HG02885 (cell line): Measurements from ENCODE around the gene CRY1.
"Not testable (repeated sequence)": the region's sequence is repeated elsewhere in the genome, so short reads cannot be mapped to it uniquely, and the experiment has no call there.

Source experiments
- ATAC-seq: cut with Tn5 transposase; IDR thresholded peaks from one replicate; pipeline ENCODE4 v1.9.1; 2021; ENCODE audit warnings: mild to moderate bottlenecking; ENCODE audit not compliant: unreplicated experiment, poor library complexity

CRY1 gene

DNA sequence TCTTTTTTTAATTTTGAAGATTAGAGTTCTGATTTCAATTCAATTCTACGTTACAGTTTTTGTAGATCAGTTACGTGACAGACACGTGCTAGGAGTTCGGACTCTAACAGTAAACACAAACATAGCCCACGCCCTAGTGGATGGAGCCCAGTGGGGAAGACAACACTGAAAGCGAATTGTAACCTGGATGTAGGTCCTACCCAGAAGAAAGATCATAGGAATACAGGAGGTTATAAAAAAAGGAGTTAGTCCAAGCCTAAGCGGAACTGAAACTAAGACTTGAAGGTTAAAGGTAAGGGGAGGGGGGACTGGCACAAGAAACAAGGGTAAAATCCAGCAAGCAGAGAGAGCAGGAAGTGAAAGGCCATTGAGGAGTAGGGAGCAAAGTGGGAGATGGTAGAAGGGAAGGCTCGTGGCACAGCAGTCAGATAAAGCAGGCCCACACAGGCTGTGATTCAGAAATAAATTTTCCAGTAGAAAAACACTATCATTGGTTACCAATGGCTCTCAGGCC is 15.7 kb upstream of the CRY1 start:
- ATAC-seq = no peak

DNA sequence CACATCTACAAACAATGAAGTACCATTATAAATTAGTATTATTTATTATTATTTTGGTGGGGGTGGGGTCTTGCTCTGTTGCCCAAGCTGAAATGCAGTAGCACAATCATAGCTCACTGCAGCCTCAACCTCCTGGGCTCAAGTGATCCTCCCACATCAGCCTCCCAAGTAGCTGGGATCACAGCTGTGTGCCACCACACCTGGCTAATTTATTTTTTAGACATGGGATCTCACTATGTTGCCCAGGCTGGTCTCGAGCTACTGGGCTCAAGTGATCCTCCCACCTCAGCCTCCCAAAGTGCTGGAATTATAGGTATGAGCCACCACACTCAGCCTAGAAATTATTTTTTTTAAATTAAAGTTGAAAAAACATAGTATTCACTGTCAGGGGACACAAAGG is 15.0 kb upstream of the CRY1 start:
- not testable (repeated sequence) for ATAC-seq

DNA sequence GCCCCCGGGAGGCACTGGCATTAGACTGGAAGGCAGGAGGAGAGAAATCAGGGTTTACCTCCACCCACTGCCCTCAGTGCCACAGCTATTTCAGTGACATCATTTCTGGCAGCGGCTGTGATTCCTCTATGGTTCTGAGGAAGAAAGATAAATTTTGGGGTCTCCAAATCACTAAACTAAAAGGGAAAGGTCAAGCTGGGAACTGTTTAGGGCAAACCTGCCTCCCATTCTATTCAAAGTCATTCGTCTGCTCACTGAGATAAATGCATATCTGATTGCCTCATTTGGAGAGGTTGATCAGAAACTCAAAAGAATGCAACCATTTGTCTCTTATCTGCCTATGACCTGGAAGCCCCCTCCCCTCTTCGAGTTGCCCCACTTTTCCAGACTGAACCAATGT is 14.0 kb upstream of the CRY1 start:
- ATAC-seq = no peak

DNA sequence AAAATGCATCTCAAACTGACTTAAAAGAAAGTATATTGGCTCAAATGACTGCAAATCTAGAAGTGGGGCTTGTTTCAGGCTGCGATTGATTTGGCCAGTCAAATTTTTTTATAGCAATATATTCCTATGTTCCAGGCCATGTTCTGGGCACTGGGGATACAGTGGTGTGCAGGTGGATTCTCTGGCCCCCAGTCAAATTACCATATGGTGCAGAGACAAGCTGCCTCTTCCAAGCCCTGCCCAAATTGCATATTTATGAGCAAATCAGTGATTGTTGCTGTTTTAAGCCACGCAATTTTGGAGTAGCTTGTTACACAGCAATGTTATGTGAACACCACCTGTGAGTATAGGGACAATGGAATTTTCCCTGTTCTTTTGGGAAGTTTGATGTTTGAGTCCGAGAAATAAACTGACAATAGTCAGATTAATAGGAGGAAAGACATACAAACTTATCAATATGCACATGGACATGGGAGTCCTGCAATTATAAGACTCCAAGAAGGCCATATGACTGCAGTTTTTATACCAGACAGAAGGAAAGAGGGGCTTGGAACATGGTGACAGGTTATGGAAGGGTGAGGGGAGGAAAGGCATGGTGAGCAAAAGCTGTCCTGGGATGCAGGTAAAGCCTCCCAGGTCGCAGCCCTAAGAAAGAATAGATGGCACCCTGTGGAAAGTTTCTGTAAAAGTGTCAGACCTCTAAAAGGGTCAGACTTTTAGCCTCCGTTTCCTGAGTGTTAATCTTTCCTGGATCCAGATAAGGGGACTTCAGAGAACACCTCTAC is 13.1 kb upstream of the CRY1 start:
- no peak for ATAC-seq

DNA sequence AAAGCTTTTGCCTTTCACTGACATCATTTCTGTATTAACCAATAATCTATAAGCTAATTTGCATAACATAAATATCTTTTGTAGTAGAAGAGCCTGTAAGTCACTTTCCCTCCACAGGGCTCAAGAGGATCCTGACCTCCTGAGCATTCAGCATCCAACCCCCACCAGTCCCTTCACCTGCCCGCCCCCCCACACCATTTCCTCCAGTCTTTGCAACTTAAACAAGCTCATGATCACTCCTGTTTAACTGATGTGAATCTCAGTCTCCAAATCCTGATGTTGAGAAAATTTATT is 12.0 kb upstream of the CRY1 start:
- no peak for ATAC-seq

DNA sequence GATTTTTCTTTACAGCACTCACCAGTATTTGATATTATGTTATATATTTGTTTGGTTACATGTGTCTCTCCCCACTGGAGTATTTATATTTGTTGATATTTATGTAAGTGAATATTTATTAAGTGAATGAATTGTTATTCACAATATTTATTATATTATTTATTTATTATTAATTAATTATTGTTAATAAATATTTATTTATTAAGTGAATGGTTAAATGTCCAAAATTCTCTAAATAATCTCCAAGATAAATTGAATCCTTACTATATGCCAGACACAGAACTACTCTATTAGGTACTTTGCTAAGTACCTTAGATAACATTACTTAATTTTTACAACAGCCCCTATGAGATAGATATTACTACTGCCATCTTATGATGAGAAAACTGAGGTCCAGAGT is 10.2 kb upstream of the CRY1 start:
- no peak for ATAC-seq

DNA sequence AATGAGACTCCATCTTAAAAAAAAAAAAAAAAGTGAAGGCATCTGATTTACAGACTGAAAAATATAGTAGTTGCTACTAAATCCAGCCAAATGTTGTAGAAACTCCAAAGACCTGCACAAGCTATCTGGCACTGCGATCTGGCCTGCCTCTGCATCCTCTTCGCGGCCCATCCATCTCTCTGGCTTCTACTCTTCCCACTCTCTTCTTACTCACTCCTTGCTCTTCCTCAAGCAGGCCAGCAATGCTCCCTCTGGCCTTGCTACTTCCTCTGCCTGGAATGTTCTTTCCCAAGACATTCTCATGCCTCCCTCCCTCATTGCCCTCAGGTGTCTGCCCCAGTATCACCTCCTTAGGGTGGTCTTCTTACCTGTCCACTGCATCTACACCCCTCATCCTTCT is 9.7 kb upstream of the CRY1 start:
- ATAC-seq = no peak

DNA sequence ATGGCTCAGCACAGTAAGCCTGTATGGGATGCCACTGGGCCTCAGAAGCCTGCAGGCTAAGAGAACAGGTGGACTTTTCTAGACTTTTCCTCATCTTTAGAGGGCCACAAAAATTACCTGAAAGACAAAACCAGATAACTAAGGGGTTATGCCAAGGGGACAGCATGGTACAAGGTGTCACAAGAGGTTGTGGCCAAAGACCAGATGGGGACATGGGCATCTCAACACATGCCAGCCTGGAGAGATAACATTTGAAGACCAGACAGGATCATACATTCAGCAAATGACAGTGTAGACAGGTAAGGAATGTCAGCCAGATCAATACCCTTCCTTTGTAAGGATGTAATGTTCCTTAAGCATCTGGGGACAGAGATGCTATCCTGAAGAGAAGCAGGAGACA is 8.9 kb upstream of the CRY1 start:
- ATAC-seq = no peak

DNA sequence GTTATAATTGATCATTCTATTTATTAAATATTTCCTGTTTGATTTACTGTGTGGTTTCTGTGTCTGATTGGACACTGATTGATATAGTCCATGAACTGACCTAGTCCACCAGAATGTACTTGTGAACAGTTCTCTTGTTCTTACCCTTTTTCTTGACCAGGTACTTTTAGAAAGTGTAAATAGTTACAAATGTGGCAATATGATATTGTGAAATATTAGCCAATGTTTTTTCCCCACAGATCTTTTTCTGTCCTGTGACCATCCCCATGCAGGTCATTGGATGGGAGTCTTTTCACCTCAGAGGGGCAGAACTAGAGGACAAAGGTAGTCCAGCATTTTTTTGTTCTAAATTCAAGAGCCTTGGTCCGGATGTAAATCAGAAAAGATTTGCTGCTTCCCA is 8.3 kb upstream of the CRY1 start:
- no peak for ATAC-seq

DNA sequence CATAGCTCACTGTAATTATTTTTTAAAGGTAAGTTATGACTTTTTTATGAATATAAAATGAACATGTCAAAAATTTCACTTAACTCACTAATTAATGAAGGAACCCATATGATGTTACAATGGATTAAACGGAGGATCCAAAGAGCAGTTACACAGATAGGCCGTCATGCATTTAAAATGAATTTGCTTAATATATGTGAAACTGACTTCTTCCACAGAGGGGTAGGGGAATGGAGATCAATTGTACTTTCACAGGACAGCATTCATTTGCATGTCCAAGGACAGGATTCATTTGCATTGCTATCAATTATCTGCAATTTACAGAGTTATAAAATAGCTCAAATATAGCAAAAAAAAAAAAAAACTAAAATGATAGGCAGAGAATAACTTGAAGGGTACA is 6.6 kb upstream of the CRY1 start:
- no peak for ATAC-seq

DNA sequence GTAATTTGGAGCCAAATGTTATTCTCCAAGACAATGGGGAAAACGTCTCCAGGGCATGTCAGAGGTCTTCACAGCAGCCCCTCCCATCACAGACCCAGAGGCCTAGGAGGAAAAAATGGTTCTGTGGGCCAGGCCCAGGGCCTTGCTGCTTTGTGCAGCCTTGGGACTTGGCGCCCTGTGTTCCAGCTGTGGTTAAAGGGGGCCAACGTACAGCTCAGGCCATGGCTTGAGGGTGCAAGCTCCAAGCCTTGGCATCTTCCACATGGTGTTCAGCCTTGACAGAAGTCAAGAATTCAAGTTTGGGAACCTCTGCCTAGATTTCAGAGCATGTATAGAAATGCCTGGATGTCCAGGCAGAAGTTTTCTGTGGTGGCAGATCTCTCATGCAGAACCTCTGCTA is 3.2 kb upstream of the CRY1 start:
- no peak for ATAC-seq

DNA sequence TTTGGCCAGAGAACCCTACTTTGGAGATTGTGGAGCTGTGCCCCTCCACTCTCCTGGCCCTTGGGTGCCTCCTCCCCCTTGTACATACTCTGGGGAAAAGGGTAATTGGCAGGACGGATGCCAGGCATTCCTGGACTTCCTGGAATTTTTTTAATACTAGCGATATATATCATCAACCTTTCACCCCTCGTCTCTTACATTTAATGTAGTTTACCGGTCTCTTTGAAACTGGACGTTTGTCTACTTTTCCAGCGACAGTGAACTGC is 767 bp upstream of the CRY1 start:
- ATAC-seq = no peak

DNA sequence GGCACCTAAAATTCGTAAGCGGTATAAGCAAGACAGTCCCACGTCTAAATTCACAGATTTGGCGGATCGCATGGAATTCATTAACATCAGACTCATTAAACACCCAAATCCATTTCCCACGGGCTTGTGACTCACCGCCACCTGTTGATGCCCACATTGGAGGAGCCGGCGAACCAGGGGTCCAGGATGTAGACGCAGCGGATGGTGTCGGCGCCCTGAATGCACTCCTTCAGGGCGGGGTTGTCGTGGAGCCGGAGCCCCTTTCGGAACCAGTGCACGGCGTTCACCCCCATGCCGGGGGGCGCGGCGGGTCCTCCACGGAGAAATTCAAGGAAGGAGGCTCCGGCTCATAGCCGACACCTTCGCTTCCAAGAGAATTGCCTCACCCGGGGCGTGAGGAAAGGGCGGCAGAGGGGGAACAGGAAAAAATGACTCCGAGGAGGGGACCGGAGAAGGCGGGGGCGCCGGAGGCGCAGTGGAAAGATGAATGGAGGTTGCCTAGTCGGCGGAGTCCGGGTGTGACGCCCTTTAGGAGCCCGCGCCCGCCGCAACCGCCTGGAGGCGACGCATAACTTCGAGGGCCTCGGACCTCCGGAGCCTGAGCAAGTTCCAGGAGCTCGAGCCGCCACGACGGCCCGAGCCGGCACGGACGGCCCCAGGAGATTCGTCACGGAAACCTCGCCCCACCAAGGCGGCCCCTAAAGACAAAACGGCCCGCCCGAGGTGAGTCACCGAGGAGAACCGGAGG is 506 bp downstream of the CRY1 start:
- ATAC-seq = no peak

DNA sequence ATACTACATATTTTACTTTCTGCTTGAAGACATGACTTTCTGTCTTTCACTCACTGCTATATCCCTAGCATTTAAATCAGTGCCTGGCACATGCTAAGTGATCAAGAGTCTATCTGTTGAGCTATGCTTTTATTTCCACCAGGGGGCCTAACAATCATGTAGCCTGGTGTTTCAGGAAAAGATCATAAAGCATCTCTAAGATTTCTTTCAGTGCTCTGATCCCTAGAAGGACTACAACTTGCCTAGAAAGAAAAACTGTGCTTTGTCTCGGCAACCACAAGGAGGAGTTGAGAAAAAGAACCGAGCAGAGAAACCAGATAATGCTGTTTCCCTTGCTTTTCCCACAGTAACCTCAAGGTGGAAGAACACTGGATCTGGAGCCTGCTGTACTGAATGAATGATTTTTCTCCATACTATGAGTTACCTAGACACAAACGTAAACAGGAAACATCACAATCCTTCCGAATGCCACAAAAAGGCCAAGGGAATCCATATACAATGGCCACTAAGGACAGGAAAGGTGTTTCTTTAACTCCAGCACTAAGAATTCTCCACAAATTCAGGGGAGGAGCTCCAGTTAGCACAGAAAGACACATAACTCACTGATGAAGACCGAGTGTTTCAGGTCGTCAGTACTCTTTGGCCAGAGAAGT is 1.2 kb downstream of the CRY1 start:
- ATAC-seq = no peak

DNA sequence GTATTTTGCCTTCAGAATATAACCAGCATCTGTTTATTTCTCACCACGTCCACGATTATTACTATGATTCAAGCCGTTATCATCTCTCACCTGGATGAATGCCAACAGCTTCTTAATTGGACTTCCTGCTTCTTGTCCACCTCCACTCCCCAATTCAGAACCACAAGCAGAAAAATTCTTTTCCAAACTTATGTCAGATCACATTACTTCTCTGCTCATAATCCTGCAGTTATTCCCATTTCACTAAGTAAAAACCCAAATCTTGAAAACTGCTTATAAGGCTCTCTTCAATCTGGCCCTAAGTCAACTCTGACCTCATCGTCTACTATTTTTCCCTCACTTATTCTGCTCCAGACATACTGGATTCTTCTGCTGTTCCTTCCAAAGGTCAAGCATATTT is 2.0 kb downstream of the CRY1 start:
- no peak for ATAC-seq

DNA sequence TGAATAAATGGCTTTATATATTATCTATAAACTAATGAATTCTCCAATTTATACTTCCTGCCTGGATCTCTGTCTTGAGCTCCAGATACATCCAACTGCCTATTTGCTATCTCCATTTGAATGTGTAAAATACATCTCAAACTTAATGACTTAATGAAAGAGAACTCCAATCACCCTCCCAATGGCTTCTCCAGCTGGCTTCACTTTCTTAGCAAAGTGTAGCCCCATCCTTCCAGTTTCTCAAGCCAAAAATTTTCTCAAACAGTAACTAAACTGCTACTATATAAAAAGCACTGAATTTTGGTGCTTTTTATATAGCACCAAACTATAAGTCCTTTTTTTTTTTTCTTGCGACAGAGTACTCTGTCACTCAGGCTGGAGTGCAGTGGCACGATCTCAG is 2.6 kb downstream of the CRY1 start:
- no peak for ATAC-seq

DNA sequence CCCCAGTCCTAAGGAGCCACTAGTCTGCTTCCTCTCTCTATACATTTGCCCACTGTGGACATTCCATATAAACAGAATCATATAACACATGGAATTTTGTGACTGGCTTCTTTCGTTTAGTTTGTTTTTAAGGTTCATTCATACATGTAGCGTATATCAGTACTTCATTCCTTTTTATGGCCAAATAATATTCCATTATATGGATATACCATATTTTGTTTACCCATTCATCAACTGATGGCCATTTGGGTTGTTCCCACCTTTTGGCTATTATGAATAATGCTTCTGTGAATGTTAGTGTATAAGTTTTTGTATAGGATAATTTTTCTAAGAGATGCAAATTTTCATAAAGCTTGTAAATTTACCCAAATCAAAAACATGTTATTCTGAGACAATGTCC is 4.4 kb downstream of the CRY1 start:
- no peak for ATAC-seq

DNA sequence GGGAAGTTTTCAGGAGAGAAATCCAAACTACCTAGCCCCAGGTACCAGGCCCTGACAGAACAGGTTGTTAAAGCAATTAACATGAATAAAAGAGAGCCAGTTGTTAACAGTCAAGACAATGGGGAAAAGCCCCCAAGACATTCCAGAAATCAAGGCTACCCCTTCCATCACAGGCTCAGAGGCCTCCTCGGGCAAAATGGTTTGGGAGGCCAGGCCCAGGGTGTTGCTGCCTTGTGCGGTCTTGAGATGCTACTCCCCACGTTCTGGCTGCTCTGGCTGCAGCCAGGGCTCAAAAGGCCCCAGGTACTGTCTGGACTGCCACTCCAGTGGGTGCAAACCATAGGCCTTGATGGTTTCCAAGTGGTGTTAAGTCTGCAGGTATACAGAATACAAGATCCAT is 7.0 kb downstream of the CRY1 start:
- no peak for ATAC-seq

DNA sequence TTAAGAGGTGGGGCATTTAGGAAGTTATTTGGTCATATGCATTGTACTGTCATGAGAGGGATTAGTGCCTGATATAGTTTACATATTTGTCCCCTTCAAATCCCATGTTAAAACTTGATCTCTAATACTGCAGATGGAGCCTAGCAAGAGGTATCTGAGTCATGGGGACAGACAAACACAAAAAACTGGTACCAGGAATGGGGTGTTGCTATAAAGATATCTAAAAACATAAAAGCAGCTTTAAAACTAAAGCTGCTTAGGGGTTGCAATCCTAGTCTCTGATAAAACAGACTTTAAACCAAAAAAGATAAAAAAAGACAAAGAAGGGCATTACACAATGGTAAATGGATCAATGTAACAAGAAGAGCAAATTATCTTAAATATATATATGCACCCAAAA is 11.6 kb downstream of the CRY1 start:
- ATAC-seq = no peak

DNA sequence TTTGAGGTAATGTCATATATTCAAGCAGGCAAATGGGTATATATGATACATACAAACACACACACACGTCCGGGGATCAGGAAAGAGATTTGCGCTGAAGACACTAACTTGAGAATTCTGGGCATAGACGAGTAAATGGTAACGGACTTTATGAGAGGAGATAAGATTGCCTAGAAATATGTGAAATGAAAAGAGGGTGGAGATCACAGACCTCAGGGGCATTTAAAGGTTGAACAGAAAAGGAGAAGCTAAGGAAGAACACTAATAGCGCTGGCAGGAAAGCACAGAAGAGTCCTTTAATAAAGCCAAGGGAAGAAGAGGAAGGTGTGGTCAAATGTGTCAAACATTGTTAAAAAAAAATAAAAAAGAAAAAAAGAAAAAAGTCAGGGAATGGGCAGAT is 13.1 kb downstream of the CRY1 start:
- no peak for ATAC-seq

DNA sequence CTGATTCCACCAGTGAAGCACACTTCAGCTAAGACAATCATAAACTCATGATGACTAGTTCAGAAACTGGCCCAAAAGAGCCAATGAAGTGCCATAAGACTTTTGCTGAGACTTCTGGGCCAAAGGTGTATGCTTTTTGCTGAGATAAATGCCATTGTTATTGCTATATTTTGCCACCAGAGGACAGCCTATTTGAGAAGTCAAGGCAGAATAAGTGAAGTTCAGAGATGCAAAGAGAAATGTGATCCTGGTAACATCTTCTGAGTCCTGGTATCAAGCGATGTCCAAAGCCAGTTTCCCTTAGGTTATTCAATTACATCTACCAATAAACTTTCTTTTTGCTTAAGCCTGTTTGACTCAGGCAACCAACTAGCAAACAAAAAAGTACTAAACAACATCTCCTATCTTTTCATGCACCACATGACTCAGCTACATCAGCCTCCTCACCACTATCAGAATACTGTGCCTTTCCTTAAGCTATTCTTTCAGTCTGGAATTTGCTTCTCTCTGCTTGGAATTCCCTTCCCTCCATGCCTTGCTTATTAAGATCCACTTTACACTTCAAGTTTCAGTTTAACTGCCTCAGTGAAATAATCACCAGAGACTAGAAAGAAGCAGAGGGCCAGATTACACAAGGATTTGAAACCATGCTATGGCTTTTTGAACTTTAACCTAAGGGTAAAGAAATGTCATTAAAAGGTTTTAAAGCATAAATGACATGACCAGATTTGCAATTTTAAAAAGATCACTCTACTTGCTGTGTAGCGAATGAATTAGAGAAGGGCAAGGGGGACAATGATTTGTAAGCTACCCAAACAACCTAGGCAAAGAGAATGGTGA is 14.0 kb downstream of the CRY1 start:
- no peak for ATAC-seq
